GM12892 (cell line): ENCODE measurements around the gene E2F3.

ENCODE experiments used
- DNase-seq: peaks from one replicate; pipeline ENCODE4 v3.0.0; 2011; ENCODE audit not compliant: insufficient read length
- FAIRE-seq: peaks from 2 replicates; lab custom pipeline; 2011; peaks lifted over from hg19 to GRCh38; lab: Jason Lieb, UNC
- POLR2A ChIP-seq: IDR thresholded peaks from 2 replicates; pipeline ENCODE4 v1.6.1; 2011; ENCODE audit warnings: low read depth, low read length, control low read depth
- POLR2AphosphoS5 ChIP-seq: IDR thresholded peaks from 2 replicates; pipeline ENCODE4 v1.6.1; 2011; ENCODE audit warnings: low read depth, low read length, control low read depth
- TAF1 ChIP-seq: IDR thresholded peaks from 2 replicates; pipeline ENCODE4 v1.6.1; 2011; ENCODE audit warnings: low read depth, mild to moderate bottlenecking, control low read depth, low read length, borderline replicate concordance

Gene E2F3

DNA sequence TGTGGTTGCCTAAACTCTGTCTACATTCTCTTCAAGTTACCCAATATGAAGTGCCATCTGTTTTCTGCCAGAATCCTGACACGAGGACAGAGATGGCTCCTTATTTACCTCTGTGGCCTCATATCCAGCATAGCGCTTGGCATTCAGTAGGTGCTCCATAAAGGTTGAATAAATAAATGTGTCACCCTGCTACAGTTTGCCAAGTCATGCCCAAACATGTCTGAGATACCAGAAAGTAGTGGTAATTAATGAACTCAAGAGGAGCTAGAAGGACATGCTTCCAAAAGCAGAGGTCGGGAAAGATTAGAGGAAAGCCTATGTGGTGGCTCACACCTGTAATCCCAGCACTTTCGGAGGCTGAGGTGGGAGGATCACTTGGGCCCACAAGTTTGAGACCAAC, 30.9 kb upstream of the E2F3 start:
- FAIRE-seq: no peak
- TF ChIP-seq TAF1 (no peak), POLR2AphosphoS5 (no peak), POLR2A (no peak)
- no peak for DNase-seq

DNA sequence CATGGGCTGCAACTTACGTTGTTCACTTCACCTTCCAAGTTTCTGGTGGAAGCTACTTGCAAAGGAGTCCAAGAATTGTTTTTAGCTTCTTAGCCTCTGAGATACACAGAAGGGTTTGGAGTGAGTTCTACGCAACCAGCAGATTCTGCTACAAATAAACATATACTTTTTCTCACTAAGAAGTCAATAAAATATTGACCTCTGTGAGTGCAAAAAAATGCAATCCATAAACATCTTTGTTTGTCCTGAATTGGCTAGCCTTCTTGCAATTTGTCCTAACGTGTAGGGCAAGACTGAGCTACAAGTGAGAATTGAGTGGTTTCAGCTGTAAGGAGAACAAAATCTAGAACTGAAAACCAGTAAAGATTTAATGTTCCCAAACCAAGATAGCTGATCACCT, 26.2 kb upstream of the E2F3 start:
- no peak for FAIRE-seq
- no peak for DNase-seq
- no peak for TF ChIP-seq TAF1
- no peak for TF ChIP-seq POLR2A
- TF ChIP-seq POLR2AphosphoS5: no peak

DNA sequence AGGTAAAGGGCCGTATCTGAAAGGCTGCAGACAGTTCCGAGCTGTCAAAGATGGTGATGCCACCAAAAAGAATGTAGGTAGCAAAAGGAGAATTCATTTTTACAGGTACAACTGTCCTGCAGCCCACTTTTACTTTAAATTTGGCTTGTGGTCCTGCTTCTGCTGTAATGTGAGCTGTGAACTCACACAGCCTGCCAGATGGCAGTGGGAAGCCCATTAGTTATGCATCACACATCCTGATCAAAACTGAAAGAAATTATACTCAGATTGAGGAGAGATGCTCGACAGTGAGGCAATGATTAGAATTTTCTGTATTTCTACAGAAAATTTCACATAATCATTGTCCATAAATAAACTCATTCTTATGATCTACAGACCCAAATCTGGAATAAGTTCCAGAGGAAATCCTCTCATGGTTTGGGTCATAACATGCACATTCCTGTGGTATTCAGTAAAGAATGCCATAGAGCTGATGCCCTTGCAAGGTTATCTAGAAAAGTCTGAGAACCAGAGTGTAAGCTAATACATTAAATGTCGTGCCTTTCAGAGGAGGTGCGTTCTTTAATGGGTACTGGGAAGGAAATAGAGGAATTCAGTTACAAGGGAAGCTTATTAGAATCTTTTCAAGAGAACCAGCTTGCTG, 23.9 kb upstream of the E2F3 start:
- no peak for DNase-seq
- no peak for FAIRE-seq
- TF ChIP-seq TAF1: no peak
- no peak for TF ChIP-seq POLR2A

DNA sequence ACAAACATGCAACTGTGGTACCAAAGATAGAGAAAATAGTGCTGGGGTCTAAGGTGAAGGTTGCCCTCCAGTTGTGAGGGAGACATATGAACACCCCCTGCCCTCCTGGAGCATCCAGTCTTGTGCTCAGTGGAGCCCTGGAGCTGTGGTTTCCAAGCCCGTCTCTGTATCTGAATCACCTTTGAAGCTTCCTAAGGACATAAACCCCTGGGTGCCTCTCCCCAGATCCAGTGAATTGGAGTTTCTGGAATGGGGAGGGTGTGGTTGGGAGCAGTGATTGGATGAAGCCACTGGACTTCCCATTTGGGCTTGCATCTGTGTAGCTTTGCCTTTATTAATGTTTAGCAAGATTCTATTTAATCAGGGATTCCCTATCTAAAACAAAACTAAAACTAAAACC, 22.4 kb upstream of the E2F3 start:
- FAIRE-seq: no peak
- no peak for TF ChIP-seq TAF1
- DNase-seq: no peak

DNA sequence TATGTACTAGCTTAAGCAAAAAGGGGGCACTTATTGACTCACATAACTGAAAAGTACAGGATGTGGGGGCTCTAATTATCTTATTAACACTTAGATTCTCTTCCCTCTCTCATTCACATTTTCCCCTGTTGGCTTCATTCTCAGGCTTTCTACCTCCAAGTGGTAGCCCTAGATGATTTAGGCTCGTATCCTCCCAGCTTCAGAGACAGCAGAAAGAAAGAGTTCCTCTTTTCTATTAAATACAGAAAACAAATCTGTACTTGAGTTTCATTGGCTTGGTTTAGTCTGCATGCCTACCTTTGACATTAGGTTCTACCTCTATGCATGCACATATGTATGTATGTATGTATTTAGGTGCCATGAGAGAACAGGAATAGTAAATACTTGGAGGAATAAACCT, 15.5 kb upstream of the E2F3 start:
- DNase-seq (no peak), FAIRE-seq (no peak)
- TF ChIP-seq POLR2AphosphoS5 (no peak), POLR2A (no peak), TAF1 (no peak)

DNA sequence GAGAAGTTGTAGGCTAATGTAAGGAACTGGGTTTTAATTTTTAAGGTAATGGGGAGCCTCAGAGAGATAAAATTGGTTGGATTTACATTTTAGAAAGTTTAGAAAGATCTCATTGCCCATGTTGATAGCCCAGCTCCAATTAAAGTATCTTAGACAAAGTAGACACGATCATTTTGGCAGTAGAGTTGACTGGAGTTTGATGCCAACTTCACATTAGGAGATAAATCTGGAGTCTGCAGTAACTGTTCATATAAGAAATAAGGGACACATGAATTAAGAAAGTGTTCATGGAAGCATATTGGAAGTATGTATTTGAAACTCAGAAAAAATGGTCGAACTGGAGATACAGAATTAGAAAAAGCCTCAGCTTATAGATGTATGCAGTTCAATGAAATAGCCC, 12.6 kb upstream of the E2F3 start:
- no peak for FAIRE-seq
- TF ChIP-seq POLR2AphosphoS5: no peak
- no peak for TF ChIP-seq TAF1
- TF ChIP-seq POLR2A: no peak
- no peak for DNase-seq

DNA sequence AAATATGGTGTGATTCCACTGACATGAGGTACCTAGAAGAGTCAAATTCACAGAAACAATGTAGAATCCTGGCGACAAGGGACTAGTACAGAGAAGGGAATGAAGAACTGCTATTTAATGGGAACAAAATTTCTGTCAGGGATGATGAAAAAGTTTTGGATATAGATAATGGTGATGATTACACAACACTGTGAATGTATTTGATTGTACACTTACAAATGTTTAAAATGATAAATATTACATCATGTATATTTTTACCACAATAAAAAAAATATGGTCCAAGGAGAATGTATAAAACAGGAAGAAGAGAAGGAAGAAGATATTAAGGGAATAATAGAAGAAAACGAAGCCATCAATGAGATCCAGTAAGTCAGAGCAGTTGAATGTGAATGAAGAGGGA, 8.4 kb upstream of the E2F3 start:
- no peak for FAIRE-seq
- no peak for TF ChIP-seq TAF1
- TF ChIP-seq POLR2A: no peak
- no peak for DNase-seq

DNA sequence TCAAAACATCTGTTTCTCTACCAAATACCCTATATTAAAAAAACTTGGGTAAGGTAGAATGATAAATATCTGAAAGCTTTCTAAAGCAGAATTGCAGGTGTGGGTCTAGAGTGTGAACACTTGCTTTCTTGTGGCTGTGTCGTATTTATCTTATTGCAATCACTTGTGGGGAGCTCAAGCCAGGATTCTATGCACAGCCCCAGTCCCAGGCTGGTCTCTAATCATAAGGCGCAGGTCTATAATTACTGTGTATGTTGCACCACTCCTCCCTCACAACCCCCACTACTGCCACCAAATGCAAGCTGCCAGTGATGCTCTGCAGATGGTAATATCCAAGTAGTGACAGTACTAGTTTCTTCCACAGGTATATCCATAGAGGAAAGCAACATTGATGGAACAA, 2.2 kb upstream of the E2F3 start:
- DNase-seq (no peak), FAIRE-seq (no peak)
- TF ChIP-seq POLR2AphosphoS5: no peak
- TF ChIP-seq TAF1: no peak
- TF ChIP-seq POLR2A: no peak

DNA sequence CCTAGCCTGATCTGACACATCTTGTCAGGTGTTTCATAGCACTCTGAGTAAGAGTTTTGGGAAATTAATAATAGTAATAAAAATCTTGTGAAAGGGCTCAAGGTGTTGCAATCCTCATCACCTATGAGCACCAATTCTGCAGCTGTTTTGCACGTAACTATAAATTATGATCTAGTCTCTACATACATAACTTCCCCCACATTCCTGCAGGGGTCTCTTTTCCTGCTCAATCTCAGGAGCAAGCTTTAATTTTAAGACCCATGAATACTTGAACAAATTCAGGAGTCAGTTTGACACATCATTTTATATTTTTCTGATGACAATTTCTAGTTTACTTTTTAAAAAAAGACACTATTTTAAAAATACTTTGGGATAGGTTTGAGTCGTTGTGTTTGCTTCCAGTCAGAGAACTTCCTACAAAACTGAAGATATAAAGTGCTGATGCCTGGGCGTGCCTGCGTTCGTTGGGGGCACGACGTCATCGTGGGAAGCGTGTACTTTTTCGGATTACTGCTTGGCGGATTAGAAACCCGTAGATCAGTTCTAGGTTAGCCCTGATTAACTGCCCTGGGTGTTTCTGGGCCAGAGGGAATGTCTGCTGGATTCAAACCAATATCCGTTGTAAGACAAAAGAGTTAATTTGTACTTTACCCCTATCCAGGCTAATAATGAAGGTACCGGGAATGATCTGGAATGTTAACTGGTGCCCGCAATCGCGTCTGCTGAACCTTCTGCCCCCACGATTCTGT, 1.0 kb upstream of the E2F3 start:
- TF ChIP-seq TAF1 (no peak), POLR2A (no peak), POLR2AphosphoS5 (no peak)
- peak; percentile 9 for DNase-seq
- FAIRE-seq: peak; percentile 48

DNA sequence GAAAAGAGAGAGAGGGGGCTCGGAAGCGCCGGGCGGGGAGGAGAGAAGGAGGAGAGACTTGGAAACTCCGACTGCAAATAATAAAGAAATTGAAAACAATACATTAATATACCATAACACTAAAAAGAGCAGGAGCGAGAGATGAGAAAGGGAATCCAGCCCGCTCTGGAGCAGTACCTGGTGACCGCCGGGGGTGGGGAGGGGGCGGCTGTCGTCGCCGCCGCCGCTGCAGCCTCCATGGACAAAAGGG, 338 bp downstream of the E2F3 start:
- FAIRE-seq (no peak), DNase-seq (peak; percentile 9)
- TF ChIP-seq POLR2A (0 out of 2 replicates have a peak, but pooled peaks have one; percentile 8), TAF1 (no peak)

DNA sequence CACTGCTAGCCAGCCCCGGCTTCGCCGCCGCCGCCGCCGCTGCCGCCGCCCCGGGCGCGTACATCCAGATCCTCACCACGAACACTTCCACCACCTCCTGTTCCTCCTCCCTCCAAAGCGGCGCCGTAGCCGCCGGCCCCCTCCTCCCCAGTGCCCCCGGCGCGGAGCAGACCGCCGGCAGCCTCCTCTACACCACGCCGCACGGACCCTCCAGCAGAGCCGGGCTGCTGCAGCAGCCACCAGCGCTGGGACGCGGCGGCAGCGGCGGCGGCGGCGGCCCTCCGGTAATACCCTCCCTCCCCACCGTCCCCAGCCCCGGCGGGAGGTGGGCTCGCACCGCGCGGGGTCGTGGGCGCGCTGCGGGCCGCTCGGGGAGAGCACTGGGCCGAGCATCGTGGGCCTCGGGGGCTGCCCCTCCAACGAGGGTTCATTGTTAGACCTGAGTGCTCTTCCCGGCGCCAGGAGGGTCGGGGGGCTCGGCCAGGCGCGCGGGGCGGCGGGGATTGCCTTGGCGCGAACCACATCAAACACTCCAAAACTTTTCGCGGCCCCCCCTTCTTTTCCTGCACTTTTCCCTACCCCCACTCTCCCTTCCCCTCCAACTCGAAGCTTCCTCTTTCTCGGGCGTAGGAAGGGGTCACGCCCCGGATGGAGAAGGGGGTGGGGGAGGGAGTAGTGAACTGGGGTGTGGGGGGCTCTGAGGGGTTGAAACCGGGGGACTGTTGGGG, 827 bp downstream of the E2F3 start:
- TF ChIP-seq POLR2AphosphoS5 (no peak), POLR2A (peak; percentile 34; the same call in 1 of the 2 replicates), TAF1 (no peak)
- peak; percentile 14 for FAIRE-seq
- DNase-seq: peak; percentile 8

DNA sequence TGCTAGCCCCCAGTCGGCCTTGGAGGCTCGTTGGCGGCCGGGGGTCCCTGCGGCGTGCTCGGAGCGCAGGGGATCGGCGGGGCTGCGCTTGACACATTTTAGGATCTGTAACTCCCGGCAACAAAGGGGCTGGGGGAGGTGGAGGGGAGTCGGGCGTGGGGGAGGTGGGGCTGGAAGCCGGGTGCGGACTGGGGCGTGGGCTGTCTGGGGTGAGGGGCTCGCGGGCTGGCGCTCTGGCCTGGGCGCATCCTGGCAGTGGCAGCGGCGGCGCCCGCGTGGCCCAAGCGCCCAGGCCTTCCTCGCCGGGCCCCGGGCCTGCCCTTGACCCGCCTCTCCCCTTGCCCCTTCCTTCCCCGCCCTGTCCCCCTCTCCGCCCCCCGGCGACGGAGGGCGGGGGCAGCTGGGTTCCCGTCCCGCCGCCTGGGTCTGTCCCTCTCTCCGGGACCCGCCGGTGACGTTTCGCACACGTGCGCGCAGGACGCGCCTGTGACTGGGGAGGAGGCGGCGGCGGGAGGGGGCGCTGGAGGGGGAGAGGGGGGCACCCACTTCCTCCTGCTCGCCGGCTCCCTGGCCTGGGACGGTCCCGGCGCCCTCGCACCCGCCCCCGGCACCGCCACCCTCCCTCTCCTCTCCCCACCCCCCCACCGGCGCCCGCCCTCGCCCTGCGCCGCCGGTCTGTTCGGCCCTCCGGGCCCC, 1.5 kb downstream of the E2F3 start:
- peak; percentile 65 for DNase-seq
- peak; percentile 74 for FAIRE-seq
- peak; percentile 71 for TF ChIP-seq POLR2A
- no peak; the same call in 1 of the 2 replicates for TF ChIP-seq POLR2AphosphoS5
